ENCODE measurements around the gene NUP88. TPM values are rescaled to one million over a fixed set of nuclear protein-coding genes. Genes with fewer than 3 reads are reported as not detected.

NUP88 gene
- polyA plus RNA-seq, 1 donor = 50.6 TPM

- no peak for DNase-seq
Observed at GRCh38 chr17:5354310-5354709, 65.2 kb downstream of the NUP88 start.

- no peak for DNase-seq
Observed at GRCh38 chr17:5352681-5353289, 66.7 kb downstream of the NUP88 start.

- DNase-seq = no peak
Observed at GRCh38 chr17:5344914-5345313, 74.5 kb downstream of the NUP88 start.

Other genes starting within 250 kb of the NUP88 start
- gene ZNF594, start 227.8 kb downstream of the NUP88 start, polyA plus RNA-seq (ENCODE audit: insufficient read length) = 9.0 TPM
- gene SCIMP, start 184.8 kb downstream of the NUP88 start, polyA plus RNA-seq (ENCODE audit: insufficient read length) = 1.6 TPM
- gene RABEP1, start 137.4 kb downstream of the NUP88 start, polyA plus RNA-seq (ENCODE audit: insufficient read length) = 47.7 TPM
- 52.3 TPM for gene RPAIN, start 520 bp upstream of the NUP88 start, polyA plus RNA-seq (ENCODE audit: insufficient read length)
- gene C1QBP, start 19.5 kb upstream of the NUP88 start, polyA plus RNA-seq (ENCODE audit: insufficient read length) = 111 TPM
- 13.6 TPM for gene DHX33, start 49.3 kb upstream of the NUP88 start, polyA plus RNA-seq (ENCODE audit: insufficient read length)
- 43.8 TPM for gene DERL2, start 66.5 kb upstream of the NUP88 start, polyA plus RNA-seq (ENCODE audit: insufficient read length)
- gene MIS12, start 66.9 kb upstream of the NUP88 start, polyA plus RNA-seq (ENCODE audit: insufficient read length) = 23.4 TPM
- gene NLRP1, start 164.8 kb upstream of the NUP88 start, polyA plus RNA-seq (ENCODE audit: insufficient read length) = 67.6 TPM